H1 (cell line): ENCODE results near the gene ACVR1. TPM values are rescaled to one million over a fixed set of nuclear protein-coding genes. Genes with fewer than 3 reads are reported as not detected.

ENCODE experiments used
- CTCF ChIA-PET: fragments of 300-600 bp; sonication (Branson Sonifier 250); formaldehyde crosslinking; loops from one replicate; lab custom pipeline; 2021; ENCODE audit not compliant: partially characterized antibody; lab: Charles Lee
- POLR2A ChIA-PET: fragments of 300-600 bp; sonication (Branson Sonifier 250); formaldehyde crosslinking; loops from one replicate; lab custom pipeline; 2021; ENCODE audit warnings: inconsistent platforms; ENCODE audit not compliant: partially characterized antibody; lab: Charles Lee
- DNase-seq, 2 experiments: peaks; one replicate each; pipeline versions ENCODE4 v3.0.0 to v3.0.0-alpha.2; 2010 to 2022; ENCODE audit warnings: low spot score in 2 of 2, low read depth in 1 of 2, mixed read lengths in 1 of 2
- FAIRE-seq: peaks from 2 replicates; lab custom pipeline; 2011; peaks lifted over from hg19 to GRCh38; lab: Jason Lieb, UNC
- H2AFZ ChIP-seq: 2 replicates; pipeline ENCODE4 v1.8.1; 2012; ENCODE audit warnings: low read length, inconsistent platforms
- H2AK5ac ChIP-seq: 2 replicates; pipeline ENCODE4 v1.6.1; 2013; ENCODE audit warnings: low read depth, low read length
- H2BK120ac ChIP-seq: replicated peaks from 2 replicates; pipeline ENCODE3; 2013; ENCODE audit warnings: low read depth, low read length, inconsistent platforms
- H2BK12ac ChIP-seq: 2 replicates; pipeline ENCODE4 v1.6.1; 2013; ENCODE audit warnings: low read depth, low read length
- H2BK15ac ChIP-seq: 2 replicates; pipeline ENCODE4 v1.6.1; 2013; ENCODE audit warnings: low read length
- H2BK20ac ChIP-seq: 2 replicates; pipeline ENCODE4 v1.6.1; 2013; ENCODE audit warnings: low read length
- H2BK5ac ChIP-seq: 2 replicates; pipeline ENCODE4 v1.6.1; 2013; ENCODE audit warnings: low read depth, low read length
- H3K14ac ChIP-seq: 2 replicates; pipeline ENCODE4 v1.6.1; 2013; ENCODE audit warnings: inconsistent platforms; ENCODE audit not compliant: insufficient read length
- H3K18ac ChIP-seq: 2 replicates; pipeline ENCODE4 v1.6.1; 2013; ENCODE audit warnings: low read length; ENCODE audit errors: extremely low read depth
- H3K23ac ChIP-seq: 2 replicates; pipeline ENCODE4 v1.6.1; 2013; ENCODE audit warnings: inconsistent platforms; ENCODE audit not compliant: insufficient read length
- H3K23me2 ChIP-seq: 2 replicates; pipeline ENCODE4 v1.6.1; 2013; ENCODE audit warnings: low read depth, low read length
- H3K27ac ChIP-seq: 2 replicates; pipeline ENCODE4 v1.6.1; 2011; ENCODE audit warnings: low read depth, low read length, inconsistent platforms
- H3K27me3 ChIP-seq, 4 experiments: replicated peaks in 1 of 4; 1 replicate in 1 of 4; 2 replicates in 3 of 4; pipeline versions ENCODE4 v1.6.1 to v1.8.1; 2011 to 2013; ENCODE audit warnings: low read length in 3 of 4, mild to moderate bottlenecking in 3 of 4, inconsistent platforms in 2 of 4, mixed read lengths in 2 of 4, moderate library complexity in 1 of 4; ENCODE audit not compliant: control insufficient read depth in 3 of 4, insufficient read depth in 3 of 4; ENCODE audit errors: extremely low read depth in 1 of 4
- H3K36me3 ChIP-seq, 4 experiments: 2 replicates each; pipeline versions ENCODE4 v1.6.1 to v1.8.1; 2011 to 2013; ENCODE audit warnings: mild to moderate bottlenecking in 4 of 4, low read length in 3 of 4, moderate library complexity in 2 of 4, control low read depth in 1 of 4, inconsistent platforms in 1 of 4; ENCODE audit not compliant: insufficient read depth in 4 of 4, control insufficient read depth in 2 of 4
- H3K4ac ChIP-seq: replicated peaks from 2 replicates; pipeline ENCODE3; 2013; ENCODE audit warnings: low read length, low read depth, mixed read lengths, inconsistent platforms; ENCODE audit not compliant: insufficient read length
- H3K4me1 ChIP-seq, 4 experiments: replicated peaks in 1 of 4; 1 replicate in 1 of 4; 2 replicates in 3 of 4; pipeline versions ENCODE4 v1.6.1 to v1.8.1; 2011 to 2013; ENCODE audit warnings: low read length in 3 of 4, inconsistent platforms in 2 of 4, mixed read lengths in 1 of 4; ENCODE audit not compliant: insufficient read depth in 4 of 4, control insufficient read depth in 3 of 4
- H3K4me2 ChIP-seq, 2 experiments: 2 replicates each; pipeline versions ENCODE4 v1.6.1 to v1.8.1; 2011 to 2013; ENCODE audit warnings: low read depth in 2 of 2, low read length in 2 of 2, control low read depth in 1 of 2, inconsistent platforms in 1 of 2, mild to moderate bottlenecking in 1 of 2; ENCODE audit not compliant: insufficient read depth in 1 of 2
- H3K4me3 ChIP-seq, 4 experiments: fragments of 200-600, 300-600 bp in 1 of 4; sonication (generic), shearing (Covaris generic), sonication (Bioruptor Twin) in 1 of 4; 2 replicates each; pipeline versions ENCODE4 v1.5.1 to v1.8.1; 2011 to 2016; ENCODE audit warnings: low read length in 4 of 4, low read depth in 3 of 4, control low read depth in 2 of 4, inconsistent platforms in 2 of 4, mild to moderate bottlenecking in 2 of 4, mixed read lengths in 1 of 4, moderate library complexity in 1 of 4; ENCODE audit not compliant: insufficient read depth in 2 of 4; ENCODE audit errors: extremely low read depth in 1 of 4
- H3K56ac ChIP-seq: replicated peaks from 2 replicates; pipeline ENCODE3; 2013; ENCODE audit warnings: low read depth, mild to moderate bottlenecking, mixed read lengths, low read length, inconsistent platforms; ENCODE audit not compliant: insufficient read length
- H3K79me1 ChIP-seq: 2 replicates; pipeline ENCODE4 v1.6.1; 2013; ENCODE audit warnings: low read depth, low read length, control low read depth
- H3K79me2 ChIP-seq, 2 experiments: 2 replicates each; pipeline versions ENCODE4 v1.6.1 to v1.8.1; 2012 to 2013; ENCODE audit warnings: low read length in 2 of 2, mild to moderate bottlenecking in 2 of 2, inconsistent platforms in 1 of 2; ENCODE audit not compliant: insufficient read depth in 2 of 2, control insufficient read depth in 1 of 2
- H3K9ac ChIP-seq, 4 experiments: replicated peaks in 1 of 4; 1 replicate in 1 of 4; 2 replicates in 3 of 4; pipeline versions ENCODE4 v1.6.1 to v1.8.1; 2011 to 2013; ENCODE audit warnings: low read depth in 3 of 4, low read length in 3 of 4, control low read depth in 2 of 4, mild to moderate bottlenecking in 2 of 4, moderate library complexity in 2 of 4, inconsistent platforms in 1 of 4; ENCODE audit errors: extremely low read depth in 1 of 4
- H3K9me3 ChIP-seq, 2 experiments: 2 replicates each; pipeline versions ENCODE4 v1.6.1 to v1.8.1; 2012 to 2013; ENCODE audit warnings: mild to moderate bottlenecking in 2 of 2, moderate library complexity in 2 of 2, control low read depth in 1 of 2, inconsistent platforms in 1 of 2, low read depth in 1 of 2, low read length in 1 of 2, mixed read lengths in 1 of 2; ENCODE audit not compliant: insufficient read depth in 2 of 2
- H4K20me1 ChIP-seq, 2 experiments: replicated peaks in 1 of 2; 2 replicates each; pipeline versions ENCODE3 to v1.8.1; 2011 to 2013; ENCODE audit warnings: inconsistent platforms in 2 of 2, low read length in 2 of 2, mild to moderate bottlenecking in 1 of 2; ENCODE audit not compliant: insufficient read depth in 2 of 2, control insufficient read depth in 1 of 2
- H4K5ac ChIP-seq: 2 replicates; pipeline ENCODE4 v1.6.1; 2013; ENCODE audit warnings: low read length, low read depth, mixed read lengths, inconsistent platforms; ENCODE audit not compliant: insufficient read length
- H4K8ac ChIP-seq: 2 replicates; pipeline ENCODE4 v1.8.0; 2013; ENCODE audit warnings: mild to moderate bottlenecking, moderate library complexity, low read length, inconsistent platforms; ENCODE audit not compliant: insufficient read depth; ENCODE audit errors: extremely low read depth
- H4K91ac ChIP-seq: replicated peaks from 2 replicates; pipeline ENCODE3; 2013; ENCODE audit warnings: low read length, mixed read lengths, inconsistent platforms; ENCODE audit not compliant: insufficient read length
- ATF2 ChIP-seq: IDR thresholded peaks from 2 replicates; pipeline ENCODE4 v1.6.1; 2012; ENCODE audit warnings: low read length, inconsistent platforms
- BRCA1 ChIP-seq: IDR thresholded peaks from 2 replicates; pipeline ENCODE4 v1.6.1; 2012; ENCODE audit warnings: low read depth, low read length, improper control_type of control experiment
- CBX8 ChIP-seq: fragments of 300-800, 300-1000 bp; sonication (generic); IDR thresholded peaks from 2 replicates; pipeline ENCODE4 v1.7.1; 2016; ENCODE audit warnings: low read depth, low read length, borderline replicate concordance
- CEBPB ChIP-seq: IDR thresholded peaks from 2 replicates; pipeline ENCODE4 v1.6.1; 2012; ENCODE audit warnings: low read depth, low read length
- EGR1 ChIP-seq: IDR thresholded peaks from 2 replicates; pipeline ENCODE4 v1.6.1; 2011; ENCODE audit warnings: low read depth, low read length, borderline replicate concordance
- EZH2 ChIP-seq: fragments of 200-600 bp; sonication (generic); IDR thresholded peaks from 2 replicates; pipeline ENCODE4 v1.7.1; 2012; ENCODE audit warnings: low read depth, mild to moderate bottlenecking, moderate library complexity, low read length, inconsistent platforms; ENCODE audit not compliant: severe bottlenecking
- NANOG ChIP-seq: IDR thresholded peaks from 2 replicates; pipeline ENCODE4 v1.6.1; 2011; ENCODE audit warnings: low read length, low read depth, mild to moderate bottlenecking, inconsistent platforms; ENCODE audit not compliant: insufficient read depth, poor library complexity, severe bottlenecking
- POLR2A ChIP-seq, 2 experiments: IDR thresholded peaks; 1 replicate in 1 of 2; 2 replicates in 1 of 2; pipeline ENCODE4 v1.6.1; 2011; ENCODE audit warnings: low read depth in 2 of 2, low read length in 2 of 2, mild to moderate bottlenecking in 2 of 2; ENCODE audit errors: control extremely low read depth in 1 of 2
- RBBP5 ChIP-seq: IDR thresholded peaks from 2 replicates; pipeline ENCODE4 v1.7.1; 2012; ENCODE audit warnings: low read depth, mild to moderate bottlenecking, inconsistent platforms, low read length, moderate library complexity, borderline replicate concordance
- SP4 ChIP-seq: IDR thresholded peaks from 2 replicates; pipeline ENCODE4 v1.6.1; 2012; ENCODE audit warnings: low read length, inconsistent platforms
- TAF1 ChIP-seq: IDR thresholded peaks from 2 replicates; pipeline ENCODE4 v1.6.1; 2011; ENCODE audit warnings: mild to moderate bottlenecking, low read depth, low read length
- TBP ChIP-seq: IDR thresholded peaks from 2 replicates; pipeline ENCODE4 v1.6.1; 2011; ENCODE audit warnings: low read depth, low read length, improper control_type of control experiment
- TEAD4 ChIP-seq: IDR thresholded peaks from 2 replicates; pipeline ENCODE4 v1.6.1; 2012; ENCODE audit warnings: low read depth, low read length, inconsistent platforms, mixed read lengths
- YY1 ChIP-seq: IDR thresholded peaks from 2 replicates; pipeline ENCODE4 v1.6.1; 2011; ENCODE audit warnings: low read depth, mild to moderate bottlenecking, low read length
- WGBS, 2 experiments: shearing (Covaris generic) in 1 of 2; methylation state at CpG; one replicate each; pipeline versions ENCODE4 v1.1.6 to v1.1.7; 2013 to 2015; ENCODE audit warnings: low lambda C conversion rate in 2 of 2, mixed read lengths in 2 of 2, inconsistent platforms in 1 of 2, low coverage in 1 of 2, missing lambda C conversion rate in 1 of 2; ENCODE audit not compliant: insufficient replicate concordance in 2 of 2, insufficient coverage in 1 of 2, insufficient read length in 1 of 2; ENCODE audit errors: extremely low coverage in 1 of 2, missing lambda C conversion rate in 1 of 2; 5-methylcytosine and 5-hydroxymethylcytosine counted together
- polyA plus RNA-seq, 7 experiments: library from polyadenylated mRNA; depleted of rRNA in 3 of 7; stranded (reverse) in 5 of 7; unstranded in 2 of 7; fragments of >200 nt in 5 of 7; fragments of 200-250 nt in 2 of 7; gene quantifications; 1 replicate in 5 of 7; 2 replicates in 1 of 7; 4 replicates in 1 of 7; pipeline versions ENCODE4 v1.2.1 to v1.2.3, GENCODE V29; 2011 to 2013; ENCODE audit warnings: missing spikeins in 2 of 7, mixed read lengths in 2 of 7
- total RNA-seq: library from RNA; stranded (reverse); fragmentation: NEBNext Ultra II Directional; extraction: Animal tissue kit (Norgen Biotek cat#: 25700); gene quantifications from 2 replicates; pipeline ENCODE4 v1.2.1, GENCODE V29; 2021

The ACVR1 gene
- total and polyA plus RNA-seq, 2 of the 8 experiments (the other 6 are each of a cell fraction or from before 2014, with no cell fraction given) = 8.5 to 17.7 TPM

GRCh38 chr2:157784823-157785175 lies 91.3 kb downstream of the ACVR1 start:
- peaks cover 0 to 21% (median 5%) of the 10 kb centered on the region in 4 experiments; a peak in 3 of 7 replicates for H3K4me1 ChIP-seq
- H3K4me2 ChIP-seq = no peak overlapping the region
- H2BK15ac ChIP-seq = no peak overlapping the region
- H3K9ac ChIP-seq = no peak overlapping the region
- H2BK5ac ChIP-seq = no peak overlapping the region
- no peak overlapping the region for H2BK120ac ChIP-seq
- H4K5ac ChIP-seq = no peak overlapping the region
- TF ChIP-seq RBBP5 (no peak), EZH2 (no peak), TAF1 (no peak), POLR2A (IDR thresholded peaks at IDR 0.05; ENCODE audit: control extremely low read depth in 1 of 2, low read depth in 2 of 2, low read length in 2 of 2) (no peak), CBX8 (no peak), YY1 (no peak), NANOG (no peak), CEBPB (no peak), EGR1 (no peak), SP4 (no peak), BRCA1 (no peak), ATF2 (no peak), TBP (no peak), TEAD4 (no peak)
- TF ChIP-seq, all 59 proteins: peak for 0
- H4K91ac ChIP-seq = no peak overlapping the region
- H3K4ac ChIP-seq = no peak overlapping the region
- POLR2A ChIA-PET = interaction anchor here (1.4 kb wide), 1 partner anchor 54 kb away, joined by 3 read pairs; no protein-coding TSS in a partner anchor
- WGBS, 2 experiments = 90% methylated on average over 5 of the region's 5 CpGs; no CpG with 5 or more reads in 1 of the 2 experiments
- H3K14ac ChIP-seq = no peak overlapping the region
- H3K27ac ChIP-seq = no peak overlapping the region
- no peak overlapping the region for H2AFZ ChIP-seq
- no peak overlapping the region for H3K23ac ChIP-seq
- H3K79me1 ChIP-seq = no peaks in the 10 kb centered on the region
- H3K36me3 ChIP-seq = 0 out of 8 replicates have a peak, but pooled peaks cover 0 to 5% (median under 1%) of the 10 kb centered on the region in 4 experiments
- H3K23me2 ChIP-seq = no peaks in the 10 kb centered on the region; the same call in 1 of the 2 replicates
- H3K27me3 ChIP-seq = no peaks in the 10 kb centered on the region
- no peak overlapping the region for H3K18ac ChIP-seq
- H3K79me2 ChIP-seq = no peaks in the 10 kb centered on the region
- no peaks in the 10 kb centered on the region for H4K20me1 ChIP-seq
- no peak overlapping the region for H2AK5ac ChIP-seq
- no peaks in the 10 kb centered on the region for H3K9me3 ChIP-seq
- H2BK20ac ChIP-seq = no peak overlapping the region
- H3K4me3 ChIP-seq = no peak overlapping the region
- DNase-seq = no peak
- no peak overlapping the region for H3K56ac ChIP-seq
- FAIRE-seq = no peak
- H2BK12ac ChIP-seq = no peak overlapping the region
- CTCF ChIA-PET = interaction anchor here (0.6 to 5.8 kb wide), 5 partner anchors 12 to 194 kb away, joined by 3 to 26 read pairs (median 3); no protein-coding TSS in a partner anchor
- no peak overlapping the region for H4K8ac ChIP-seq
